Panc1 (cell line): ENCODE measurements around the gene CRYBG1.
A peak's percentile ranks its signal among the peaks of the same experiment; 100 is the strongest.

Experiments used
- POLR2AphosphoS5 ChIP-seq: IDR thresholded peaks from 2 replicates; pipeline ENCODE4 v1.6.1; 2012; ENCODE audit warnings: mild to moderate bottlenecking, low read depth, low read length, moderate library complexity
- TF ChIP-seq, protein P1 (sequence below): fragments of 450-650 bp; IDR thresholded peaks from 2 replicates; pipeline ENCODE4 v1.5.1; 2017; ENCODE audit warnings: mild to moderate bottlenecking

DNA sequence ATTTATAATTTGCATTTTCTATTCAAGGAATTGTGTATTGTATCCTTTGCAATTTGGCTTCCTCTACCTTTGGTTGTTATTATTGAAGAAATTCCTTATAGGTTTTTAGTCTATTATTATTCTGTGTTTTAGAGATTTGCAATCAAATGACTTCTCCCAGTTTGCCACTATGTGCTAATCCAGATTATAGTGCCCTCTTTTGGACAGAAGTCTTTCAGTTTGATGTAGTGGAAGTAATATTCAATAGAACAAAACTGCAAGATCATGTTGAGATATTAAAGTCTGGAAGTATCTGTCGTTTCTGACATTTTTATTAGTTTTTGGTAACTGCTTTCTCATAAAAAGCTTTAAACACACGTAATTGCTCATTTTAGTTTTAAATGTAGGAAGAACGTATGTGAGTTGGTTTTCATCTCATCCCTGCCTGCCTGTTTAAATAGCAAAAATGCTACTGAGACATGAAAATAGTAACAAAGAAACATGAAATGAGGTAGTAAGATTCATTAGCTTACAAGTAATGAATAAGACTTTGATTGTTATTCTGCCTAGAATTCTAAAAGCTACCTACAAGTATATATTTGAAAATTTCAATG is 195.9 kb downstream of the CRYBG1 start:
- TF ChIP-seq, protein P1, sequence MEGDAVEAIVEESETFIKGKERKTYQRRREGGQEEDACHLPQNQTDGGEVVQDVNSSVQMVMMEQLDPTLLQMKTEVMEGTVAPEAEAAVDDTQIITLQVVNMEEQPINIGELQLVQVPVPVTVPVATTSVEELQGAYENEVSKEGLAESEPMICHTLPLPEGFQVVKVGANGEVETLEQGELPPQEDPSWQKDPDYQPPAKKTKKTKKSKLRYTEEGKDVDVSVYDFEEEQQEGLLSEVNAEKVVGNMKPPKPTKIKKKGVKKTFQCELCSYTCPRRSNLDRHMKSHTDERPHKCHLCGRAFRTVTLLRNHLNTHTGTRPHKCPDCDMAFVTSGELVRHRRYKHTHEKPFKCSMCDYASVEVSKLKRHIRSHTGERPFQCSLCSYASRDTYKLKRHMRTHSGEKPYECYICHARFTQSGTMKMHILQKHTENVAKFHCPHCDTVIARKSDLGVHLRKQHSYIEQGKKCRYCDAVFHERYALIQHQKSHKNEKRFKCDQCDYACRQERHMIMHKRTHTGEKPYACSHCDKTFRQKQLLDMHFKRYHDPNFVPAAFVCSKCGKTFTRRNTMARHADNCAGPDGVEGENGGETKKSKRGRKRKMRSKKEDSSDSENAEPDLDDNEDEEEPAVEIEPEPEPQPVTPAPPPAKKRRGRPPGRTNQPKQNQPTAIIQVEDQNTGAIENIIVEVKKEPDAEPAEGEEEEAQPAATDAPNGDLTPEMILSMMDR: peak; percentile 58; the same call in 1 of the 2 replicates
- no peak for TF ChIP-seq POLR2AphosphoS5
